Heart right ventricle (tissue), 16 donors: ENCODE measurements around the gene UBE3C. TPM values are rescaled to one million over a fixed set of nuclear protein-coding genes. Genes with fewer than 3 reads are reported as not detected.

ENCODE experiments used
- ATAC-seq, 8 donors: fragments of 200-7000 bp; cut with Tn5 transposase; one replicate each; pipeline ENCODE4 v1.9.1; 2020; ENCODE audit warnings: mild to moderate bottlenecking in 8 of 8, moderate library complexity in 8 of 8, moderate number of reproducible peaks in 1 of 8
- DNase-seq, 2 donors: peaks; one replicate each; pipeline ENCODE4 v3.0.0-alpha.2; 2020
- H3K27ac ChIP-seq, 10 donors: fragments of 200-600 bp; sonication (generic) in 2 of 10; one replicate each; pipeline versions ENCODE4 v1.5.0 to v1.8.0; 2020 to 2022; ENCODE audit warnings: mild to moderate bottlenecking in 3 of 10
- H3K27me3 ChIP-seq, 7 donors: fragments of 200-600 bp; one replicate each; pipeline ENCODE4 v1.8.0; 2021 to 2022; ENCODE audit warnings: mild to moderate bottlenecking in 2 of 7
- H3K36me3 ChIP-seq, 9 donors: fragments of 200-600 bp; sonication (generic) in 1 of 9; one replicate each; pipeline versions ENCODE4 v1.5.0 to v1.8.0; 2020 to 2022; ENCODE audit warnings: mild to moderate bottlenecking in 2 of 9
- H3K4me1 ChIP-seq, 9 donors: fragments of 200-600 bp; sonication (generic) in 1 of 9; one replicate each; pipeline versions ENCODE4 v1.5.0 to v1.8.0; 2020 to 2022; ENCODE audit warnings: mild to moderate bottlenecking in 4 of 9
- H3K4me3 ChIP-seq, 10 donors: fragments of 200-600 bp; sonication (generic) in 2 of 10; one replicate each; pipeline versions ENCODE4 v1.5.0 to v1.8.0; 2020 to 2022; ENCODE audit warnings: mild to moderate bottlenecking in 7 of 10, moderate library complexity in 2 of 10
- H3K9me3 ChIP-seq, 11 donors: fragments of 200-600 bp in 10 of 11; sonication (generic) in 2 of 11; one replicate each; pipeline versions ENCODE4 v1.5.0 to v1.8.0; 2013 to 2022; ENCODE audit warnings: mild to moderate bottlenecking in 2 of 11, control low read depth in 1 of 11, moderate library complexity in 1 of 11
- WGBS, 2 donors: extraction: QIAGEN DNeasy Blood & Tissue Kit; methylation state at CpG; one replicate each; pipeline ENCODE4 v1.1.7; 2013; ENCODE audit warnings: inconsistent platforms in 1 of 2; 5-methylcytosine and 5-hydroxymethylcytosine counted together
- intact Hi-C, 10 donors: fragments of 100-400 bp; cut with DNase I; formaldehyde crosslinking; loops; one replicate each; pipeline versions ENCODE4 v1.11.1 to v1.14.2; 2022
- polyA plus RNA-seq, 2 donors: library from polyadenylated mRNA; stranded (reverse); fragments of 200-250 nt; gene quantifications; one replicate each; pipeline ENCODE4 v1.2.3, GENCODE V29; 2013
- total RNA-seq, 10 donors: library from RNA; stranded (reverse); fragmentation: NEBNext Ultra II Directional in 3 of 10; extraction: Animal tissue kit (Norgen Biotek cat#: 25700) in 3 of 10; gene quantifications; one replicate each; pipeline versions ENCODE4 v1.2.1 to v1.2.4, GENCODE V29; 2021 to 2023
- TF ChIP-seq, protein P1 (sequence below), 9 donors: fragments of 200-600 bp; sonication (generic) in 2 of 9; IDR thresholded peaks; one replicate each; pipeline versions ENCODE4 v1.5.0 to v1.8.0; 2021 to 2022; ENCODE audit warnings: antibody characterized with exemption in 9 of 9, mild to moderate bottlenecking in 5 of 9, moderate library complexity in 1 of 9
- donor health status: Arrhythmogenic right ventricular cardiomyopathy.
- donor health status: ischemic (EF 13 %, LVEDD 7.1; RV severe dilation, severe dysfunction).
- donor health status: healthy with polysubstance abuse.
- donor health status: DM: no; HTN: yes; CAD: no.
- donor health status: DM: no; HTN: no; CAD: no.
- donor health status: ischemic (EF 25% LVEDD 6.9; RV normal size, moderate dysfunction).
- donor health status: ischemic (EF 25% LVEDD 5.7; RV mildly dilated, moderate dysfunction).
- donor health status: healthy.
- donor health status: DM: yes; HTN: yes; CAD: no.
- donor health status: Ischemic cardiomyopathy.
- donor health status: ischemic (EF 35%, LVEDD 5.7; RV mildly dilated, moderate dysfunction).
- donor health status: nonischemic (EF 11% LVEDD 7.7; RV severe dilation, severe dysfunction).
- donor health status: DM: yes; HTN: yes; CAD: no.
- donor health status: PGD.
- donor health status: ischemic (EF 29% LVEDD 5.4; RV normal size, mild dysfunction).
- donor health status: nonischemic (EF 23%, LVEDD 6.1; RV moderate dilation, normal function).

Gene UBE3C
- total and polyA plus RNA-seq, 12 donors: 10.5 to 53.8 (median 48.8) TPM

DNA sequence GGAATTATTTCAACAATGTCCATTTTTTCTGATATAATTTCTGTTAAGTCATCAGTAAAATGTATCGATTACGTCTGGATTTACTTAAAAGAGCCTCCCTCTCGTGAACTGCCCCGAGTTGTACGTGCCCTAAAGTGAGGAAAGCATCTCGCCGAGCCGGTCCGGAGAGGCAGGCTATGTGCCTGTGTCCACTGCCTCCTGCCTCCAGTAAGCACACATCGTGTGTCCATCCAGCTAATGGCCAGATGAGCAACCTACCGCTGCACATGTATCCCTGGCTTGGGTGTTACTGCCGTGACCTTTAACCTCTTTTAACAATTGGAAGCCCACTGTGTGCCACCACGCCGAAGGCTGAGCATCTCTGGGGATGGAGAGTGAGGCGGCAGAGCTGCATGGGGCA, 174.9 kb downstream of the UBE3C start:
- no peaks in the 10 kb centered on the region for H3K9me3 ChIP-seq
- H3K36me3 ChIP-seq: no peaks in the 10 kb centered on the region
- WGBS, 2 donors: 93 to 96% methylated on average over 15 of the region's 15 CpGs
- TF ChIP-seq, protein P1, sequence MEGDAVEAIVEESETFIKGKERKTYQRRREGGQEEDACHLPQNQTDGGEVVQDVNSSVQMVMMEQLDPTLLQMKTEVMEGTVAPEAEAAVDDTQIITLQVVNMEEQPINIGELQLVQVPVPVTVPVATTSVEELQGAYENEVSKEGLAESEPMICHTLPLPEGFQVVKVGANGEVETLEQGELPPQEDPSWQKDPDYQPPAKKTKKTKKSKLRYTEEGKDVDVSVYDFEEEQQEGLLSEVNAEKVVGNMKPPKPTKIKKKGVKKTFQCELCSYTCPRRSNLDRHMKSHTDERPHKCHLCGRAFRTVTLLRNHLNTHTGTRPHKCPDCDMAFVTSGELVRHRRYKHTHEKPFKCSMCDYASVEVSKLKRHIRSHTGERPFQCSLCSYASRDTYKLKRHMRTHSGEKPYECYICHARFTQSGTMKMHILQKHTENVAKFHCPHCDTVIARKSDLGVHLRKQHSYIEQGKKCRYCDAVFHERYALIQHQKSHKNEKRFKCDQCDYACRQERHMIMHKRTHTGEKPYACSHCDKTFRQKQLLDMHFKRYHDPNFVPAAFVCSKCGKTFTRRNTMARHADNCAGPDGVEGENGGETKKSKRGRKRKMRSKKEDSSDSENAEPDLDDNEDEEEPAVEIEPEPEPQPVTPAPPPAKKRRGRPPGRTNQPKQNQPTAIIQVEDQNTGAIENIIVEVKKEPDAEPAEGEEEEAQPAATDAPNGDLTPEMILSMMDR (IDR thresholded peaks at IDR 0.05): no peak
- intact Hi-C loops: no loop called here
- H3K4me3 ChIP-seq: no peak overlapping the region
- H3K27me3 ChIP-seq: no peaks in the 10 kb centered on the region
- peaks cover 0 to 8% (median 0%) of the 10 kb centered on the region in 9 donors for H3K4me1 ChIP-seq
- ATAC-seq (no peak), DNase-seq (no peak)
- no peak overlapping the region for H3K27ac ChIP-seq

DNA sequence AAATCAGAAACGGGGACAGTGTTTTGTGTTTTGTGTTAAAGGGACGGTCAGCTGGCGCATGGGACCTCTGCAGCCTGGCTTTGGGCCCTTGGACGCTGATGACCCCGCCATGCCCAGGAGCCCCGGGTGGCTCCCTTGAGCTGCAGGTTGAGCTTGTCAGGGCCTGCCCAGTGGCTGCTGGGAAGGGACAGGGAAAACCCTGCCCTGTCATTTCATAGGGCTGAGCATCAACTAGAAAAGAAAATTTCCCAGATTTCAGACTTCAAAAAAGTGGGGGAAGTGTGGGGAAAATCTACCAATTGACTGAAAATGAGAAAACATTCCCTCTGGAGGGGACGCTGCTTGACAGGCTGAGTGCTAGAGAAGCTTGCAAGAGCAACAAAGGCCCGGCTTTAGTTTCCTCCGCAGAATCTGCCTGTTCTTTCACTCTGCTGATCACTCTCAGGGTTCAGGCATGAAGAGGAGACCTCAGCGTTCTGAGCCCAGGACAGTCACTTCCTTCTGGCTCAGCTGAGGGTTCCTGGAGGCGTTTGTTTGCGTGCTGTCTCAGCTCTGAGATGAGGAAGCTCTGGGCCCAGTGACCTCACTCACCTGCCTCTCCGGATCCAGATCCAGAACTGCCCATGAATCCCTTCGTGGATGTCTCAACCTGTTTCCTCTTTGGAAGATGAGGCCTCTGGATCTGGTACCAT, 179.4 kb downstream of the UBE3C start:
- WGBS, 2 donors: 73% methylated on average over 14 of the region's 14 CpGs
- Histone ChIP-seq H3K9me3 (no peaks in the 10 kb centered on the region), H3K4me3 (no peak overlapping the region), H3K27ac (peak overlapping the region in 1 of 10 donors; percentile 78), H3K36me3 (no peaks in the 10 kb centered on the region), H3K4me1 (peaks cover 0 to 20% (median 0%) of the 10 kb centered on the region in 9 donors), H3K27me3 (no peaks in the 10 kb centered on the region)
- TF ChIP-seq, protein P1 (IDR thresholded peaks at IDR 0.05): no peak
- DNase-seq (no peak), ATAC-seq (peak in 4 of 8 donors; percentile 22 to 76 (median 55))
- intact Hi-C loops: no loop called here

Other genes with a start within 250 kb of the UBE3C start
- gene LMBR1, start 245.7 kb upstream of the UBE3C start, total RNA-seq: 10 to 100 TPM; 25.5 to 45.5 (median 39.3) TPM
- 10 to 100 TPM in 1 of 2 donors, 1 to 10 TPM in 1; 9.0 to 13.1 TPM for gene LMBR1, start 245.7 kb upstream of the UBE3C start, polyA plus RNA-seq
- 10 to 100 TPM in 4 of 10 donors, 1 to 10 TPM in 6; 6.6 to 13.6 (median 8.9) TPM for gene NOM1, start 189.2 kb upstream of the UBE3C start, total RNA-seq
- gene NOM1, start 189.2 kb upstream of the UBE3C start, polyA plus RNA-seq: 1 to 10 TPM; 4.2 to 7.6 TPM
- not detected for gene MNX1, start 128.3 kb upstream of the UBE3C start, total RNA-seq
- not detected for gene MNX1, start 128.3 kb upstream of the UBE3C start, polyA plus RNA-seq
- 100 to 1,000 TPM; 144 to 200 (median 188) TPM for gene DNAJB6, start 198.1 kb downstream of the UBE3C start, total RNA-seq
- gene DNAJB6, start 198.1 kb downstream of the UBE3C start, polyA plus RNA-seq: 100 to 1,000 TPM; 114 to 117 TPM